A673 (cell line): Measurements from ENCODE around the gene SMURF1. TPM values are rescaled to one million over a fixed set of nuclear protein-coding genes. Genes with fewer than 3 reads are reported as not detected.

ENCODE experiments used
- BruUV-seq: library from RNA; stranded (reverse); fragments of 400-500 nt; replicated peaks from 2 replicates; lab custom pipeline; 2021; lab: Mats Ljungman, UMichigan
- CTCF ChIA-PET: fragments of 300-600 bp; sonication (Branson Sonifier 250); formaldehyde crosslinking; loops from one replicate; lab custom pipeline; 2022; ENCODE audit warnings: antibody characterized with exemption; lab: Charles Lee
- POLR2A ChIA-PET: fragments of 300-600 bp; sonication (Branson Sonifier 250); formaldehyde crosslinking; loops from one replicate; lab custom pipeline; 2022; ENCODE audit warnings: antibody characterized with exemption; ENCODE audit not compliant: low non-redundant PET; lab: Charles Lee
- DNase-seq: peaks from one replicate; pipeline ENCODE4 v3.0.0-alpha.2; 2015; ENCODE audit warnings: low spot score
- H3K27ac ChIP-seq: fragments of 200-600 bp; sonication (generic); 2 replicates; pipeline ENCODE4 v1.5.1; 2016; ENCODE audit warnings: mixed run types, low read depth, mild to moderate bottlenecking, mixed read lengths, antibody characterized with exemption, low read length; ENCODE audit not compliant: poor library complexity, severe bottlenecking
- H3K27me3 ChIP-seq: fragments of 200-600 bp; sonication (generic); replicated peaks from 2 replicates; pipeline ENCODE4 v1.6.1; 2017; ENCODE audit warnings: mixed run types, low read depth, mild to moderate bottlenecking, mixed read lengths, antibody characterized with exemption, low read length; ENCODE audit not compliant: insufficient read depth, poor library complexity
- H3K36me3 ChIP-seq: fragments of 200-600 bp; sonication (generic); 2 replicates; pipeline ENCODE4 v1.6.1; 2016; ENCODE audit warnings: mixed run types, mild to moderate bottlenecking, mixed read lengths, antibody characterized with exemption, low read length; ENCODE audit not compliant: insufficient read depth, poor library complexity, severe bottlenecking
- H3K4me1 ChIP-seq: fragments of 200-600 bp; sonication (generic); 2 replicates; pipeline ENCODE4 v1.6.1; 2017; ENCODE audit warnings: mixed run types, mild to moderate bottlenecking, mixed read lengths, antibody characterized with exemption, low read length; ENCODE audit not compliant: insufficient read depth, poor library complexity, severe bottlenecking
- H3K4me3 ChIP-seq: fragments of 200-600 bp; sonication (generic); 2 replicates; pipeline ENCODE4 v1.5.1; 2016; ENCODE audit warnings: low read depth, mixed run types, mild to moderate bottlenecking, mixed read lengths, low read length; ENCODE audit not compliant: poor library complexity, severe bottlenecking
- H3K9me3 ChIP-seq: fragments of 200-600 bp; sonication (generic); 2 replicates; pipeline ENCODE4 v1.6.1; 2016; ENCODE audit warnings: mixed run types, low read depth, mild to moderate bottlenecking, mixed read lengths, antibody characterized with exemption, low read length; ENCODE audit not compliant: poor library complexity, severe bottlenecking
- CTCF ChIP-seq: fragments of 300-800, 200-600 bp; sonication (generic); conservative IDR thresholded peaks from 2 replicates; pipeline ENCODE4 v1.5.1; 2017; ENCODE audit warnings: low read depth, mild to moderate bottlenecking, antibody characterized with exemption, low read length, moderate library complexity, mixed read lengths
- EZH2 ChIP-seq: fragments of 200-600 bp; sonication (generic); IDR thresholded peaks from 2 replicates; pipeline ENCODE4 v1.6.1; 2017; ENCODE audit warnings: borderline replicate concordance, low read depth, mild to moderate bottlenecking, mixed read lengths, antibody characterized with exemption, low read length; ENCODE audit not compliant: poor library complexity, severe bottlenecking
- intact Hi-C: fragments of 100-400 bp; cut with micrococcal nuclease; formaldehyde crosslinking; loops from one replicate; pipeline ENCODE4 v1.10.0; 2022; ENCODE audit not compliant: unreplicated experiment
- total RNA-seq: library from RNA; stranded (reverse); gene quantifications from 2 replicates; pipeline ENCODE4 v1.2.3, GENCODE V29; 2021

SMURF1 gene
- total RNA-seq, 1 experiment from 2014 or later, result 16.5 TPM

GRCh38 chr7:99011341-99011705 lies 132.6 kb downstream of the SMURF1 start:
- no peak for DNase-seq
- TF ChIP-seq CTCF, result no peak
- no peak for TF ChIP-seq EZH2
- intact Hi-C loops, result no loop called here
- H3K27me3 ChIP-seq, result no peaks in the 10 kb centered on the region
- H3K27ac ChIP-seq, result no peak overlapping the region
- no peak overlapping the region for H3K4me3 ChIP-seq
- H3K36me3 ChIP-seq, result peaks cover 63% of the 10 kb centered on the region
- no TSS peak for BruUV-seq
- no peaks in the 10 kb centered on the region for H3K9me3 ChIP-seq
- no peaks in the 10 kb centered on the region for H3K4me1 ChIP-seq
- ChIA-PET POLR2A (no interaction called here), CTCF (no interaction called here)

- Histone ChIP-seq H3K4me1 (no peaks in the 10 kb centered on the region), H3K27me3 (no peaks in the 10 kb centered on the region), H3K4me3 (no peak overlapping the region), H3K36me3 (peaks cover 73% of the 10 kb centered on the region), H3K27ac (no peak overlapping the region), H3K9me3 (no peaks in the 10 kb centered on the region)
- intact Hi-C loops, result no loop called here
- ChIA-PET POLR2A (no interaction called here), CTCF (no interaction called here)
- TF ChIP-seq CTCF, result no peak
- BruUV-seq, result no TSS peak
- no peak for DNase-seq
Measured at GRCh38 chr7:99010281-99010680, 133.6 kb downstream of the SMURF1 start.

GRCh38 chr7:99008921-99009530 lies 134.9 kb downstream of the SMURF1 start:
- TF ChIP-seq EZH2 (no peak), CTCF (no peak)
- Histone ChIP-seq H3K36me3 (peaks cover 83% of the 10 kb centered on the region), H3K9me3 (no peaks in the 10 kb centered on the region), H3K4me1 (no peaks in the 10 kb centered on the region), H3K27me3 (no peaks in the 10 kb centered on the region), H3K4me3 (no peak overlapping the region), H3K27ac (no peak overlapping the region)
- intact Hi-C loops, result no loop called here
- ChIA-PET CTCF (no interaction called here), POLR2A (no interaction called here)
- BruUV-seq, result no TSS peak
- no peak for DNase-seq
